M059J (cell line): ENCODE data around the gene CHORDC1. TPM values are rescaled to one million over a fixed set of nuclear protein-coding genes. Genes with fewer than 3 reads are reported as not detected.

Experiments used
- total RNA-seq: library from RNA; depleted of rRNA; stranded (reverse); fragments of >200 nt; shearing (Covaris generic); gene quantifications from 2 replicates; pipeline ENCODE4 v1.2.3, GENCODE V29; 2014; rRNA removed

Gene CHORDC1
- total RNA-seq, 1 experiment from 2014 or later: 45.1 TPM

Other genes starting within 250 kb of the CHORDC1 start
- not detected in 2 replicates for gene TRIM49C, start 191.9 kb downstream of the CHORDC1 start, total RNA-seq
- gene UBTFL1, start 137.1 kb downstream of the CHORDC1 start, total RNA-seq: not detected in 2 replicates
- 0.15 TPM in 1 of 2 replicates, not detected in the other for gene NAALAD2, start 88.4 kb downstream of the CHORDC1 start, total RNA-seq